Hypothalamus (tissue), 51 donors: Measurements from ENCODE around the gene INPP5A.
"Not testable (repeated sequence)": the region's sequence is repeated elsewhere in the genome, so short reads cannot be mapped to it uniquely, and the experiment has no call there.

ENCODE experiments used
- DNase-seq, 51 donors: peaks; one replicate each; lab custom pipeline; 2025; lab: John Stamatoyannopoulos, UW

Gene INPP5A

DNA sequence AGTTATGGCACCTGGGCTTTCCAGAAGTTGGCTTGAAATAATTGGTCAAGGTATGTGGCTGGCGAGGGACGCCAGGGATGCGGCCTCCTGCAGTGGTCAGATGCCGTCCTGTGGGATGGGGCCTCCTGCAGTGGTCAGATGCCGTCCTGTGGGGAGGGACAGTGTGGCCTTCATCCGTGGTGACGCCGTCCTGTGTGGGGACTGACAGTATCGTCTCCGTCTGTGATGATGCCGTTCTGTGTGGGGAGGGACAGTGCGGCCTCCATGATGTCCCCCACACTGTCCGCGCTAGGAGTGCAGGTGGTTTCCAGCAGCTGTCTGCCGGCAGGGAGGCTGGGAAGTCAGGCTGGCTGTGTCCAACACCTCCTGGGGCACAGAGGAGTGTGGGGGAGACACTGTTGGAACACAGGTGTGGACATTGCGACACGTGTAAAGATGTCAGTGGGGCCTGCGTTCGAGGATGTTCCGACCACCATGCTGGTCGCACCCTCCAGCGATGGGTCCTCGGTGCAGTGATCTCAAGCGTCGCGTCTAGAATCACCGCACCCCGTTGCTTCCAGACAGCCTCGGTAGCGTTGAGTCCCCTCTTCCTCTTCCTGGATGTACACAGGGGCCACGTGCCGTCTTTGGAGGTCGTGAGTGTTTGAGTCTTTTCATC lies 52.6 kb downstream of the INPP5A start:
- DNase-seq: no peak

DNA sequence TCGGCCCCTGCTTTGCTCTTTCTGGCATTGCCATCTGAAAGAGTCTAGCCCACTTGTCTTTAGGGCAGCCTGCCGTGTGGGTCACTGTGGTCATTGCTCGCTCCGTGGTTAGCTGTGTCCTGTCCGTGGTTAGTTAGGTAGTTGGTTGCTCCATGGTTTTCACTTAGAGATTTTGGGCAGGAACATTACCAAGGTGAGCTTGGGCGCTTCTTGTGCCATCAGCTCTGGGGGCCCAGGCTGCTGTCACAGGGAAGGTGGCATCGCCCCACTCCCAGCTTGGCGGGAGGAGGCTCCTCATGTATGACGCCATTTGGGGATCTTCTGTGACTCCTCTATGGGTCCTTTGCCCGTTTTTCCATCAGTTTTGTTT lies 53.1 kb downstream of the INPP5A start:
- DNase-seq: no peak

DNA sequence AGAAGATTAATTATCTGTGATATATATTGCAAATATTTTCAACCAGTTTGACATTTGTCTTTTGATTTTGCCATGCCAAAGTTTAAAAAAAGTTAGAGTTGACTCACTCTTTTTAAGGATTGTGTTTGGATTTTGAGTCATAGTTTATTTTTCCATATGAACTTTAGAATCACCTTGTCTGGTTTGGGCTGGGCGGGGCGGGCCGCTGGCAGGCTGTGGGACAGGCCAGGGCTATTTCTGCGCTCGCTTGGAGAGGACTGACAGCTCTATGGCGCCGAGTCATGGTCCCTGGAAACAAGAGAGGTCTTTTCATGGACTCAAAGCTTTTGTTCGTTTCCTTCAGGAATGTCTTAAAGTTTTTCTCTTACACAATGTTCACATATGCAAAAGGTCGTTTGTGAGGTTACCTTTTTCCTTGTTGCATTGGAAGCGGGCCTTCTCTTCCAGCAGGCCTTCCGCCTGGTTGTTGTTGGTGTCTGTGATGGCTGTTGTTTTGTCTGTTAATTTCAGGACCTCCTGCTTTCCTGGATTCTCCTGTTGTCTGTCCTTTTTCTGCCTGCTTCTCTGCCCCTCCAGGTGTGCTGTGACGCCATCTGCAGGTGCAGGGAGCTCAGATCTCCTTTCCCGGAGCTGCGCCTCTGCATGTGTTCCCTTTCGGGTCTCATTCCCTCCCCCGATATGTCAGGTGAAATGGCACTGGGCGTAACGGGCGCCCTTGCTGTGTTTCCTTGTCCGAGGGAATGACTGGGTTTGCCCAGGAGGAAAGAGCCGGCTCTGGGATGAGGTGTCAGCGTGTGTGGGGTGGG lies 53.8 kb downstream of the INPP5A start:
- no peak for DNase-seq

DNA sequence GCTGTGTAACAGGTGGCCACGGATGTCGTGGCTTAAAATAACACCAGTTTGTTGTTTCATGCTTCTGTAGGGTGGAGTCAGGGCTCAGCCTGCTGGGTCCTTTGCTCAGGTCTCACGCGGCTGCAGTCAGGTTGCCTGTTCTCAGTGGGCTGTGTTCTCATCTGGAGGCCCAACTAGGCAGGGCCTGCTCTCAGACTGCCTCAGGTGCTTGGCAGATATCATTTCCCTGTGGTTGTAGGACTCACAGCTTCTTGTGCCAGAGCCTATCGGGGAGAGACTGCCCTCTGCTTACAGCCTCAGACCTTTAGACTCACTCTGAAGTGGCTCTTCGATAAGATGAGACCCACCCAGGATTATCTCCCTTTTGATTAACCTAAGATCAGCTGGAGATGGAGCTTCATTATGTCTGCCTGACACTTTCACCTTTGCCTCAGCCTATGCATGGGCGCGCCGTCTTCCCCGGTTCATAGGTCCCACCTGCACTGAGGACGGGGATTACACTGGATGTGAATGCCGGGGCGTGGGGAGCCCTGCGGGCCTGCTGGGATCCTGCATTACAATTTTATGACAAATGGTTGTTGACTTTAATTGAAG lies 55.3 kb downstream of the INPP5A start:
- DNase-seq: no peak

DNA sequence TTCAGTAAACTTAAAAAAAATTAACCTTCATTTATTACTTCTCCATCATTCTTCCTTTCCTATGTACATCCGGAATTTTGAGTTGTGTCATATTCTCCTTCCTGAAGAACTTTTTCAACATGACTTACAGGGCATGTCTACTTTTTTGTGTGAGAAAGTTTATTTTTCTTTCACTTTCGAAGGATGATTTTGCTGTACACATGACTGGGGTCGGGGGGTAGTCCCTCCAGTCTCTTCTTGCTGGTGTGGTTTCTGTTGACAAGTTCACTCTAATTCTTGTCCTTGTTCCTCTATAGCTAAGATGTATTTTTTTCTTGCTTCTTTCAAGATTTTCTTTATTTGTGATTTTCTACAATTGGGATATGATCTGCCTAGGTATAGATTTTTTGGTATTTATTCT lies 55.8 kb downstream of the INPP5A start:
- DNase-seq: no peak

DNA sequence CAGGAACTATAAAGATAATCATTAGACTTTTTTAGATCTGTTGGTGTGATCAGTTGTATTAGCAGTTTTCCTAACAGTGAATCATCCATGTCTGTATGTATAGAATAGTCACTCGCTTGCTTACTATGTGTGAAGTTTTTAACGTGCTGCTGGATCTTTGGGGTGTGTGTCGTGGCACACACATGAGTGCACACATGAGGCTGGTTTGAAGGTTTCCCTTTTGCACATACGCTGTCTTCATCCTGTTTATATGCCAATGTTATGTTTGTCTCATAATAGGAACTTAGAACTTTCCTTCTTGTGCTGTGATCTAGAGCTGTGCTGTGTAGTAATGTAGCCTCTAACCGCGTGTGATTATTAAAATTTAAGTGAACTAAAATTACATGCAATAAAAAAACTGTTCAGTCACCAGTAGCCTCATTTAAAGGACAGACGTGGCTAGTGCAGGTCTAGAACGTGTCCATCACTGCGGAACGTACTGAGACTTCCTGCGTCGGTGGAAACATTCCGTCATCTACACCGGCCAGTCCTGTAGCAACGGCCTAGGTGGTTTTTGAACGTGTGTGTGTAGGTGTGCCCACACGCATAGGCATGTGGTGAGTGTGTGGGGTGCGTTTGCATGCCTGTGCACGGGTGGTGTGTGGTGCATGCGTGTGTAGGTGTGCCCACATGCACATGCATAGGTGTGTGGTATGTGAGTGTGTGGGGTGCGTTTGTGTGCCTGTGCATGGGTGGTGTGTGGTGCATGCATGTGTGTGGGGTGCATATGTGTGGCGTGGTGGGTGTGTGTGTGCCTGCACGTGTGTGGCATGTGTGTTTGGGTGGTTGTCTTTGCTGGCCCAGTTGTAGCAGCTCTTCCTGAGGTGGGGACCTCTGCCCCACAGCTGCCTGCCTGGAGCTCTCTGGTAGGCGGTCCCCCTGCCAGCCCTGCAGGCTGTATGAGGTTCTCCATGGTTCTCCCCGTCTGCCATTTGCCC lies 56.6 kb downstream of the INPP5A start:
- no peak for DNase-seq

DNA sequence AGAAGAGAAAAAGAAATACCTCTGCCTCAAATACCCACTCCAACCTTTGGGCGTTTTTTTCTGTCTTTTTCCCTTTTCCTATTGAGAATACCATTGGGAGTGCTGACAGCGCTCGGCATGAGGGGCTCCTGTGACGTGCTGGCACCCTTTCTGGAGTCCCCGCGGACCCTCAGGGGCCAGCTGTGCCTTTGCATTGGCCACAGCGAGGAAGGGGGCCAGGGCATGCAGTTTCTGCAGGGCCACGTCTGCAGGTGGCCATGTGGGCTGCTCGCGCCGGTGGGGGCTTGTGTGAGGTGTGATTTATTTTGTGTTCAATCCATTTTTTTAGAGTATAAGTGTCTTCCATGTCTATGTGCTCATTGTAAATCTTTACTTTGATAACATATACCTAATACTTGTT lies 57.4 kb downstream of the INPP5A start:
- no peak for DNase-seq

DNA sequence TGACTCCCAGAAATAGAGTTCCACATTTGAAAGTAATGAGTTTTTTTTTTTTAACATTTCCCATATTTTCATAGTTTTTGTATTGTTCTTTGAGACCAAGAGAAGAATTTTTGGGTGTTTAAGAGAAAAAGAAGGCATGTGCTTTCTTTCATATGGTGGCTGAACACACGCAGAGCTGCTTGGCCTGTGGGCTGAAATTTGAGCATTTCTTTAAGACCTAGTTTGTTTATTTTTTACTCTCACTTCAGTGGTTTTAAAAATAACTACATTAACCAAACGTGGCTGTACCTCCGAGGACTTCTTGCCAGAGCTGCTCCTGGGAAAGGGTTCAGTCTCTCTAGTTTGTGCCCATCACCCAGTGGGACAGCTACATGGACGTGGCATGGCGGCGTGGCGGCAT lies 58.3 kb downstream of the INPP5A start:
- no peak for DNase-seq

DNA sequence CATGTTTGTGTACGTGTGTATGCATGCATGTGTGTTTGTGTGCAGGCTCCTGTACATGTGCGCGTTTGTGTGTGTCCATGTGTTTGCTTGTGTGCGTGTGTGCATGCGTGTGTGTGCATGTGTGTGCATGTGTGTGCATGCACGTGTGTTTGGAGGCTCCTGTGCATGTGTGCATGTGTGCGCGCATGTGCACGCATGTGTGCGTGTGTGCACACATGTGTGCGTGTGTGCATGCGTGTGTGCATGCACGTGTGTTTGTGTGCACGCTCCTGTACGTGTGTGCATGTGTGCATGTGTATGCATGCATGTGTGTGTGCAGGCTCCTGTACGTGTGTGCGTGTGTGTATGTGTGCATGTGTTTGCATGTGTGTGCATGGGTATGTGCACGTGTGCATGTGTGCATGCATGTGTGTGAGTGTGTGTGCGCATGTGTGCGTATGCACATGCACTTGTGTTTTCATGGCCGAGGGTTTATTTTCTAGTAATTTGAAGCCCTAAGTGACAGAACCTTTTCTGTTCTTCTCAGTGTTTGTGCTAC lies 59.2 kb downstream of the INPP5A start:
- DNase-seq: no peak

DNA sequence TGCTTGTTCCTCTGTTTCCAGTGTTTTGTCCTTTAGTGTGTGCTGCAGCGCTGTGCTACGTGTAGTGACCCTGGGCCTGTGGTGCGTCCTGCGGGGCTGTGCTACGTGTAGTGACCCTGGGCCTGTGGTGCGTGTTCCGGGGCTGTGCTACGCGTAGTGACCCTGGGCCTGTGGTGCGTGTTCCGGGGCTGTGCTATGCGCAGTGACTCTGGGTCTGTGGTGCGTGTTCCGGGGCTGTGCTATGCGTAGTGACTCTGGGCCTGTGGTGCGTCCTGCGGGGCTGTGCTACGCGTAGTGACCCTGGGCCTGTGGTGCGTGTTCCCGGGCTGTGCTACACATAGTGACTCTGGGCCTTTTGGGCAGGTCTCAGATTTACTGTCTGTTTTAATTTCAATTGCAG lies 60.1 kb downstream of the INPP5A start:
- DNase-seq: no peak

DNA sequence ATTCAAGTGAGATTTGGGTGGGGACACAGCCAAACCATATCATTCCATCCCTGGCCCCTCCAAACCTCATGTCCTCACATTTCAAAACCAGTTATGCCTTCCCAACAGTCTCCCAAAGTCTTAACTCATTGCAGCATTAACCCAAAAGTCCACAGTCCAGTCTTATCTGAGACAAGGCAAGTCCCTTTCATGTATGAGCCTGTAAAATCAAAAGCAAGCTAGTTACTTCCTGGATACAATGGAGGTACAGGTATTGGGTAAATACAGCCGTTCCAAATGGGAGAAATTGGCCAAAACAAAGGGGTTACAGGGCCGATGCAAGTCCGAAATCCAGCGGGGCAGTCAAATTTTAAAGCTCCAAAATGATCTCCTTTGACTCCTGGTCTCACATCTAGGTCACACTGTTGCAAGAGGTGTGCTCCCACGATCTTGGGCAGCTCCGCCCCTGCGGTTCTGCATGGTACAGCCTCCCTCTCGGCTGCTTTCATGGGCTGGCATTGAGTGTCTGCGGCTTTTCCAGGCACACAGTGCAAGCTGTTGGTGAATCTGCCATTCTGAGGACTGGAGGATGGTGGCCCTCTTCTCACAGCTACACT lies 61.5 kb downstream of the INPP5A start:
- not testable (repeated sequence) for DNase-seq

DNA sequence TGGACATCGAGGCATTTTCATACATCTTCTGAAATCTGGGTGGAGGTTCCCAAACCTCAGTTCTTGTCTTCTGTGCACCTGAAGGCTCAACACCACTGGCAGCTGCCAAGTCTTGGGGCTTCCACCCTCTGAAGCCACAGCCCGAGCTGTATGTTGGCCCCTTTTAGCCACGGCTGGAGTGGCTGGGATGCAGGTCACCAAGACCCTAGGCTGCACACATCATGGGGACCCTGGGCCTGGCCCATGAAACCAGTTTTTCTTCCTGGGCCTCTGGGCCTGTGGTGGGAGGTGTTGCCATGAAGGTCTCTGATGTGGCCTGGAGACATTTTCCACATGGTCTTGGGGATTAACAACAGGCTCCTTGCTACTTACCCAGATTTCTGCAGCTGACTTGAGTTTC lies 62.1 kb downstream of the INPP5A start:
- no peak for DNase-seq

DNA sequence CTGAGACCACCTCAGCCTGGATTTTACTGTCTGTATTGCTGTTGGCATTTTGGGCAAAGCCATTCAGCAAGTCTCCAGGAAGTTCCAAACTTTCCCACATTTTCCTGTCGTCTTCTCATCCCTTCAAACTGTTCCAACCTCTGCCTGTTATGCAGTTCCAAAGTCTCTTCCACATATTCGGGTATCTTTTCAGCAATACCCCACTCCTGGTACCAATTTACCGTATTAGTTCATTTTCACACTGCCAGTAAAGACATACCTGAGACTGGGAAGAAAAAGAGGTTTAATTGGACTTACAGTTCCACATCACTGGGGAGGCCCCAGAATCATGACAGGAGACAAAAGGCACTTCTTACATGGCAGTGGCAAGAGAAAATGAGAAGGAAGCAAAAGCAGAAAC lies 62.8 kb downstream of the INPP5A start:
- DNase-seq: no peak

DNA sequence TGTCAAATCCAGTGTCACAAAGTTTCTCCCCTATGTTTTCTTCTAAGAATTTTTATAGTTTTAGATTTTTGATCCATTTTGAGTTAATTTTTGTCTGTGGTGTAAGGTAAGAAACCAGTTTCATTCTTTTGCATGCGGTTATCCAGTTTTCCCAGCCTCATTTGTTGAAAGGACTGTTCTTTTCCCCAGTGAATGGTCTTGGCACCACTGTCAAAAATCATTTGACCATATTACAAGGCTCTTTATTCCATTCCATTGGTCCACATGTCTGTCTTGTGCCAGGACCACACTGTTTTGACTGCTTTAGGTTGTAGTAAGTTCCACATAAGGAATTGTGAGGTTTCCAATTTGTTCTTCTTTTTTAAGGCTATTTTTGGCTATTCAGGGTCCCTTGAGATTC lies 64.0 kb downstream of the INPP5A start:
- DNase-seq: no peak

DNA sequence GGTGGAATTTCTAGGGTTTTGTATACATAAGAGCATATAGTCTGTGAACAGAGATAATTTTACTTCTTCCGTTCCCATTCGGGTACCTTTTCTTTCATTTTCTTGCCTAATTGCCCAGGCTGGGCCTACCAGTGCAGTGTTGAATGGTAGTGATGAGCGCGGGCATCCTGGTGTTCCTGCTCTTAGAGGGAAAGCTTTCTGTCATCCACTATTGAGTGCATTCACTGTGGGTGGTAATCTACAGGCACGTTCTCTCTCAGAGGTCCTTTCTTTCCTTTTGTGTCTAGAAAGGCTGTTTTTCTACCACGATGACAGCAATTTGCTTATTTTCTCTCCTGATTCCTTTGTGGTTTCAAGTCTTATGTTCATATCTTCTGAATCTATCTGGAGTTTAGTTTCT lies 65.0 kb downstream of the INPP5A start:
- no peak for DNase-seq

DNA sequence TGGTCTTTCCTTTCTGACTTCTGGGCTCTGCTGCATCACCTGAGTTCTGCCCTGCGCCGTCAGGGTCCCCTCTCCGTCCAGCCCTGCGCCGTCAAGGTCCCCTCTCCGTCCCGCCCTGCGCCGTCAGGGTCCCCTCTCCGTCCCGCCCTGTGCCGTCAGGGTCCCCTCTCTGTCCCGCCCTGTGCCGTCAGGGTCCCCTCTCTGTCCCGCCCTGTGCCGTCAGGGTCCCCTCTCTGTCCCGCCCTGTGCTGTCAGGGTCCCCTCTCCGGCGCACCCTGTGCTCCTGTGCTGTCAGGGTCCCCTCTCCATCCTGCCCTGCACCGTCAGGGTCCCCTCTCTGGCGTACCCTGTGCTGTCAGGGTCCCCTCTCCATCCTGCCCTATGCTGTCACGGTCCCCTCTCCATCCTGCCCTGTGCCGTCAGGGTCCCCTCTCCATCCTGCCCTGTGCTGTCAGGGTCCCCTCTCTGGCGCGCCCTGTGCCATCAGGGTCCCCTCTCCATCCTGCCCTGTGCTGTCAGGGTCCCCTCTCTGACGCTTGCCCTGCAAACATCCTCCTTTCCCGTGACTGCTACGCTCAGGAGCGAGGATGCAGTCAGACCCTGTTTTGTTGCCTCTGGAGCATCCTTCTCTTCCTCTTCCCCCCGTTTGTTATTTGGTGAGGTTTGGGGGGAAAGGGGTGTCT lies 66.4 kb downstream of the INPP5A start:
- no peak for DNase-seq

DNA sequence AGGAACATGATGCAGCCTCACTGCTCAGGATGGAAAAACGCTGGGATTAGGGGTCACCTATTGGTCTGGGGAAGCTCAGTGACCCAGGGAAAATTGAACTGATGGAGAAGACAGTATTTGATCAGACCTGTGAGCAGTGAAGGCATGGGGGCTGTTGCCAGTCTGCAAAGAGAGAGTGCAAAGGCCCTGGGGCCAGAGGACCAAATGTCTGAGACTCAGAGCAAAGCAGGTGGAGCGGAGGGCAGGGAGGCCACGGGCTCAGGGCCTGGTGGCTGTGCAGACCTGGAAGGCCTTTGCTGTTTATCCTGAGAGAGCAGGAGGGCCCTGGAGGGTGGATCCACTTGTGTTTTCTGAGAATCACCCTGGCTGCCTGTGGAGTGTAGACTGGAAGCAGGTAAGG lies 67.1 kb downstream of the INPP5A start:
- DNase-seq: no peak

DNA sequence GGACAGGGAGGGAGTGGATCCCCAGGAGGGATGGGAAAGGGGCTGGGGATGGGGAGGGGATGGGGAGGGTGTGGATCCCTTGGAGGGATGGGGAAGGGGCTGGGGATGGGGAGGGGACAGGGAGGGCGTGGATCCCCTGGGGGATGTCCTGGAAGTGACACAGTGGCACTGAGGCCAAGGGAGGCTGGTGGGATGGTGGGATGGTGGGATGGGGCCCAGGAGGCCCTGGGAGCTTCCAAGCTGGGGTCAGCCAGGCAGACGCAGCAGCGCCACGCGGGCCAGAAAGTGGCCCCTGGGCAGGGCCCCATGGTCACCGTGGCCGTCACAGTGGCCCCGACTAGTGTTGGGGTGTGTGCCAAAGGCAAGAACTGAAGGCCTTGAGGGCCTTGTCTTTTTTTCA lies 67.8 kb downstream of the INPP5A start:
- no peak for DNase-seq

DNA sequence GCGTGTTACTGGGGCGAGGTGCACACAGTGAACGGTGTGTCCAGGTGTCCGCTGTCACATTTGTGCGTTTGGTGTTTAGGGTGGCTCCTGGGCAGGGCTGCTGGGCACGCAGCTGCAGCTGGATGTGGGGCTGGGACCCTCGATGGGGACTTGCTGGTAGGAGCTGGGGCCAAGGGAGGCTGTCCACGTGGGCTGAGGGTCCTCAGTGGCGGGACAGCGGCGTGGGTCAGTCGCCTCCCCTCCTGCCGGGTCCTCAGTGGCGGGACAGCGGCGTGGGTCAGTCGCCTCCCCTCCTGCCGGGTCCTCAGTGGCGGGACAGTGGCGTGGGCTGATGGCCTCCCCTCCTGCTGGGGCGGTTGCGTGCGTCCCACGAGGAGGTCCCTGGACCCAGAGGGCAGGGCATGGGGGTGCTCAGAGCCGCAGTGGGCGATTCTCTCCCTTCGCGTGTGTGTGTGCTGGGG lies 68.5 kb downstream of the INPP5A start:
- no peak for DNase-seq
